H9 (cell line): ENCODE results near the gene MRPL2. TPM values are rescaled to one million over a fixed set of nuclear protein-coding genes. Genes with fewer than 3 reads are reported as not detected.
"Not testable (repeated sequence)": the region's sequence is repeated elsewhere in the genome, so short reads cannot be mapped to it uniquely, and the experiment has no call there.

ENCODE experiments used
- DNase-seq: peaks from one replicate; pipeline ENCODE4 v3.0.0-alpha.2; 2017
- H2AFZ ChIP-seq: one replicate; pipeline ENCODE4 v1.6.1; 2013; ENCODE audit warnings: mild to moderate bottlenecking, low read length, control low read depth, moderate library complexity
- H2AK5ac ChIP-seq: 2 replicates; pipeline ENCODE4 v1.6.1; 2013; ENCODE audit warnings: low read length, control low read depth, mixed read lengths; ENCODE audit not compliant: insufficient read length
- H2BK120ac ChIP-seq: one replicate; pipeline ENCODE4 v1.6.1; 2013; ENCODE audit warnings: low read depth, mild to moderate bottlenecking, low read length, control low read depth, inconsistent platforms; ENCODE audit not compliant: poor library complexity, severe bottlenecking
- H2BK12ac ChIP-seq: 2 replicates; pipeline ENCODE4 v1.6.1; 2013; ENCODE audit warnings: low read length, control low read depth, mixed read lengths, low read depth; ENCODE audit not compliant: insufficient read length
- H2BK15ac ChIP-seq: 2 replicates; pipeline ENCODE4 v1.6.1; 2013; ENCODE audit warnings: low read depth, low read length, control low read depth
- H2BK20ac ChIP-seq: one replicate; pipeline ENCODE4 v1.6.1; 2013; ENCODE audit warnings: low read depth, mild to moderate bottlenecking, low read length, control low read depth, inconsistent platforms; ENCODE audit not compliant: poor library complexity, severe bottlenecking
- H2BK5ac ChIP-seq: 2 replicates; pipeline ENCODE4 v1.6.1; 2013; ENCODE audit warnings: low read length, control low read depth, mixed read lengths; ENCODE audit not compliant: insufficient read length
- H3K14ac ChIP-seq: 2 replicates; pipeline ENCODE4 v1.6.1; 2013; ENCODE audit warnings: low read length, control low read depth; ENCODE audit not compliant: insufficient read depth
- H3K18ac ChIP-seq: 2 replicates; pipeline ENCODE4 v1.6.1; 2013; ENCODE audit warnings: low read depth, mild to moderate bottlenecking, mixed read lengths, low read length, control low read depth; ENCODE audit not compliant: insufficient read length
- H3K23ac ChIP-seq: 2 replicates; pipeline ENCODE4 v1.6.1; 2013; ENCODE audit warnings: low read length, control low read depth, mixed read lengths, low read depth; ENCODE audit not compliant: insufficient read length
- H3K23me2 ChIP-seq: 2 replicates; pipeline ENCODE4 v1.6.1; 2013; ENCODE audit warnings: low read depth, mild to moderate bottlenecking, mixed read lengths, low read length, control low read depth; ENCODE audit not compliant: insufficient read length, poor library complexity, severe bottlenecking
- H3K27ac ChIP-seq: 2 replicates; pipeline ENCODE4 v1.5.1; 2013; ENCODE audit warnings: low read length, control low read depth, mixed read lengths, low read depth; ENCODE audit not compliant: insufficient read length
- H3K27me3 ChIP-seq: 2 replicates; pipeline ENCODE4 v1.6.1; 2013; ENCODE audit warnings: low read length, control low read depth, inconsistent platforms; ENCODE audit not compliant: insufficient read depth
- H3K4ac ChIP-seq: 2 replicates; pipeline ENCODE4 v1.6.1; 2013; ENCODE audit warnings: low read depth, mild to moderate bottlenecking, control low read depth, inconsistent platforms, low read length, moderate library complexity
- H3K4me1 ChIP-seq: 2 replicates; pipeline ENCODE4 v1.6.1; 2013; ENCODE audit warnings: low read length, control low read depth, inconsistent platforms; ENCODE audit not compliant: insufficient read depth
- H3K4me2 ChIP-seq: 2 replicates; pipeline ENCODE4 v1.6.1; 2013; ENCODE audit warnings: low read length, control low read depth, mixed read lengths; ENCODE audit not compliant: insufficient read length, insufficient read depth
- H3K56ac ChIP-seq: 2 replicates; pipeline ENCODE4 v1.6.1; 2013; ENCODE audit warnings: low read depth, mild to moderate bottlenecking, mixed read lengths, low read length, control low read depth; ENCODE audit not compliant: insufficient read length
- H3K79me1 ChIP-seq: 2 replicates; pipeline ENCODE4 v1.6.1; 2013; ENCODE audit warnings: low read depth, mild to moderate bottlenecking, moderate library complexity, low read length, control low read depth, inconsistent platforms; ENCODE audit not compliant: insufficient read depth, poor library complexity, severe bottlenecking
- H3K79me2 ChIP-seq: 2 replicates; pipeline ENCODE4 v1.6.1; 2013; ENCODE audit warnings: low read length, control low read depth, inconsistent platforms; ENCODE audit not compliant: insufficient read depth
- H3K9ac ChIP-seq: 2 replicates; pipeline ENCODE4 v1.6.1; 2013; ENCODE audit warnings: low read length, control low read depth, mixed read lengths; ENCODE audit not compliant: insufficient read length; ENCODE audit errors: extremely low read depth
- H3K9me3 ChIP-seq: one replicate; pipeline ENCODE4 v1.6.1; 2013; ENCODE audit warnings: low read depth, low read length, inconsistent platforms; ENCODE audit not compliant: control insufficient read depth
- H3T11ph ChIP-seq: one replicate; pipeline ENCODE4 v1.6.1; 2013; ENCODE audit warnings: mild to moderate bottlenecking, low read length, control low read depth, inconsistent platforms
- H4K20me1 ChIP-seq: one replicate; pipeline ENCODE4 v1.6.1; 2013; ENCODE audit not compliant: control insufficient read depth, insufficient read length, insufficient read depth
- H4K5ac ChIP-seq: 2 replicates; pipeline ENCODE4 v1.6.1; 2013; ENCODE audit warnings: low read depth, mild to moderate bottlenecking, mixed read lengths, low read length, control low read depth; ENCODE audit not compliant: insufficient read length
- H4K8ac ChIP-seq: replicated peaks from 2 replicates; pipeline ENCODE4 v1.6.1; 2013; ENCODE audit warnings: low read length, control low read depth, mixed read lengths, low read depth; ENCODE audit not compliant: insufficient read length
- H4K91ac ChIP-seq: 2 replicates; pipeline ENCODE4 v1.6.1; 2013; ENCODE audit warnings: low read depth, mild to moderate bottlenecking, moderate library complexity, mixed read lengths, low read length, control low read depth; ENCODE audit not compliant: insufficient read length
- H3K27ac Mint-ChIP-seq, 3 experiments: 2 replicates in 2 of 3; 3 replicates in 1 of 3; pipeline ENCODE4 v1.8.0; 2020 to 2021; ENCODE audit warnings: mixed read lengths in 3 of 3, mild to moderate bottlenecking in 1 of 3, moderate library complexity in 1 of 3
- H3K27me3 Mint-ChIP-seq: 2 replicates; pipeline ENCODE4 v1.8.0; 2021; ENCODE audit warnings: low read depth, mild to moderate bottlenecking, moderate library complexity, mixed read lengths
- H3K36me3 Mint-ChIP-seq, 3 experiments: 2 replicates in 2 of 3; 3 replicates in 1 of 3; pipeline ENCODE4 v1.8.0; 2020 to 2021; ENCODE audit warnings: low read depth in 3 of 3, mixed read lengths in 3 of 3; ENCODE audit not compliant: insufficient read depth in 1 of 3
- H3K4me1 Mint-ChIP-seq, 2 experiments: 2 replicates each; pipeline ENCODE4 v1.8.0; 2020; ENCODE audit warnings: mixed read lengths in 2 of 2
- H3K4me3 Mint-ChIP-seq, 2 experiments: 2 replicates in 1 of 2; 3 replicates in 1 of 2; pipeline ENCODE4 v1.8.0; 2020 to 2021; ENCODE audit warnings: mild to moderate bottlenecking in 2 of 2, mixed read lengths in 2 of 2, moderate library complexity in 1 of 2
- H3K9me3 Mint-ChIP-seq, 2 experiments: 2 replicates in 1 of 2; 3 replicates in 1 of 2; pipeline ENCODE4 v1.8.0; 2020; ENCODE audit warnings: mild to moderate bottlenecking in 2 of 2, mixed read lengths in 2 of 2, moderate library complexity in 1 of 2
- WGBS: extraction: QIAGEN DNeasy Blood & Tissue Kit; methylation state at CpG from one replicate; pipeline ENCODE4 v1.1.7; 2013; ENCODE audit warnings: missing lambda C conversion rate, low lambda C conversion rate, mixed read lengths; ENCODE audit not compliant: insufficient read length; ENCODE audit errors: extremely low coverage; 5-methylcytosine and 5-hydroxymethylcytosine counted together
- total RNA-seq: library from RNA; stranded (reverse); gene quantifications from 2 replicates; pipeline ENCODE4 v1.2.1, GENCODE V29; 2021
- TF ChIP-seq, protein P1 (sequence below): fragments of 200-600 bp; sonication (generic); conservative IDR thresholded peaks from 3 replicates; pipeline ENCODE4 v1.8.0; 2021; ENCODE audit warnings: antibody characterized with exemption, mild to moderate bottlenecking

MRPL2 gene
- total RNA-seq, 1 experiment from 2014 or later, result 74.4 TPM

GRCh38 chr6:43082806-43083655 lies 23.8 kb upstream of the MRPL2 start:
- H3K79me2 ChIP-seq, result peaks cover 37% of the 10 kb centered on the region; the same call in 1 of the 2 replicates
- Mint-ChIP-seq H3K36me3 (peaks cover 4 to 9% (median 4%) of the 10 kb centered on the region in 3 experiments; a peak in 5 of 7 replicates), H3K9me3 (no peaks in the 10 kb centered on the region), H3K4me3 (peak overlapping the region in 1 of 2 experiments; percentile 5; a peak in 1 of 5 replicates), H3K4me1 (peaks cover 40 to 42% of the 10 kb centered on the region in 2 experiments), H3K27ac (peak overlapping the region in 1 of 3 experiments; percentile 46; a peak in 1 of 7 replicates), H3K27me3 (no peaks in the 10 kb centered on the region)
- no peak overlapping the region for H2BK5ac ChIP-seq
- H2AFZ ChIP-seq, result no peak overlapping the region
- no peak overlapping the region for H2BK20ac ChIP-seq
- peaks cover 5% of the 10 kb centered on the region; the same call in 1 of the 2 replicates for H3K4me1 ChIP-seq
- H3K27ac ChIP-seq, result no peak overlapping the region
- no peak overlapping the region for H4K8ac ChIP-seq
- WGBS, result no CpG with 5 or more reads among the region's 13 CpGs
- no peak for DNase-seq
- TF ChIP-seq, protein P1, sequence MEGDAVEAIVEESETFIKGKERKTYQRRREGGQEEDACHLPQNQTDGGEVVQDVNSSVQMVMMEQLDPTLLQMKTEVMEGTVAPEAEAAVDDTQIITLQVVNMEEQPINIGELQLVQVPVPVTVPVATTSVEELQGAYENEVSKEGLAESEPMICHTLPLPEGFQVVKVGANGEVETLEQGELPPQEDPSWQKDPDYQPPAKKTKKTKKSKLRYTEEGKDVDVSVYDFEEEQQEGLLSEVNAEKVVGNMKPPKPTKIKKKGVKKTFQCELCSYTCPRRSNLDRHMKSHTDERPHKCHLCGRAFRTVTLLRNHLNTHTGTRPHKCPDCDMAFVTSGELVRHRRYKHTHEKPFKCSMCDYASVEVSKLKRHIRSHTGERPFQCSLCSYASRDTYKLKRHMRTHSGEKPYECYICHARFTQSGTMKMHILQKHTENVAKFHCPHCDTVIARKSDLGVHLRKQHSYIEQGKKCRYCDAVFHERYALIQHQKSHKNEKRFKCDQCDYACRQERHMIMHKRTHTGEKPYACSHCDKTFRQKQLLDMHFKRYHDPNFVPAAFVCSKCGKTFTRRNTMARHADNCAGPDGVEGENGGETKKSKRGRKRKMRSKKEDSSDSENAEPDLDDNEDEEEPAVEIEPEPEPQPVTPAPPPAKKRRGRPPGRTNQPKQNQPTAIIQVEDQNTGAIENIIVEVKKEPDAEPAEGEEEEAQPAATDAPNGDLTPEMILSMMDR, result no peak
- H3K23ac ChIP-seq, result no peak overlapping the region
- no peaks in the 10 kb centered on the region for H3K23me2 ChIP-seq
- no peak overlapping the region for H4K91ac ChIP-seq
- H3K14ac ChIP-seq, result no peak overlapping the region
- H3T11ph ChIP-seq, result no peak overlapping the region
- H3K56ac ChIP-seq, result no peak overlapping the region
- H3K27me3 ChIP-seq, result no peaks in the 10 kb centered on the region
- H2BK12ac ChIP-seq, result no peak overlapping the region
- peaks cover 6% of the 10 kb centered on the region for H3K79me1 ChIP-seq
- no peak overlapping the region for H3K9ac ChIP-seq
- no peak overlapping the region for H3K4ac ChIP-seq
- H3K9me3 ChIP-seq, result no peaks in the 10 kb centered on the region
- no peak overlapping the region for H4K5ac ChIP-seq
- no peak overlapping the region for H2BK15ac ChIP-seq
- no peaks in the 10 kb centered on the region for H4K20me1 ChIP-seq
- H2BK120ac ChIP-seq, result no peak overlapping the region
- H3K4me2 ChIP-seq, result no peak overlapping the region
- H3K18ac ChIP-seq, result no peak overlapping the region
- H2AK5ac ChIP-seq, result no peak overlapping the region

- not testable (repeated sequence) for H2BK20ac ChIP-seq, H2BK12ac ChIP-seq, H3K4ac ChIP-seq, H3T11ph ChIP-seq, H3K27me3 Mint-ChIP-seq, H3K27me3 ChIP-seq, H3K56ac ChIP-seq, H3K14ac ChIP-seq, H2BK5ac ChIP-seq, H4K8ac ChIP-seq, H3K79me1 ChIP-seq, H4K91ac ChIP-seq, H3K23me2 ChIP-seq, H3K9me3 ChIP-seq, H3K23ac ChIP-seq, DNase-seq, H3K18ac ChIP-seq, H3K36me3 Mint-ChIP-seq, H4K20me1 ChIP-seq, H3K27ac ChIP-seq, H2BK15ac ChIP-seq, H2BK120ac ChIP-seq, H2AFZ ChIP-seq, H2AK5ac ChIP-seq, H3K9me3 Mint-ChIP-seq, H3K4me3 Mint-ChIP-seq, H3K9ac ChIP-seq, H3K4me2 ChIP-seq, H4K5ac ChIP-seq, H3K4me1 ChIP-seq
- peak overlapping the region in 1 of 3 experiments; percentile 92; a peak in 1 of 7 replicates for H3K27ac Mint-ChIP-seq
- H3K4me1 Mint-ChIP-seq, result peaks cover 42 to 44% of the 10 kb centered on the region in 2 experiments
- peaks cover 32% of the 10 kb centered on the region; the same call in 1 of the 2 replicates for H3K79me2 ChIP-seq
- no CpG with 5 or more reads among the region's 9 CpGs for WGBS
These were observed 22.7 kb upstream of the MRPL2 start for GRCh38 chr6:43081922-43082321.
